H9 (cell line): ENCODE results near the gene PRKCZ. TPM values are rescaled to one million over a fixed set of nuclear protein-coding genes. Genes with fewer than 3 reads are reported as not detected.

Experiments used
- DNase-seq: peaks from one replicate; pipeline ENCODE4 v3.0.0-alpha.2; 2017
- H2AFZ ChIP-seq: one replicate; pipeline ENCODE4 v1.6.1; 2013; ENCODE audit warnings: mild to moderate bottlenecking, low read length, control low read depth, moderate library complexity
- H2AK5ac ChIP-seq: 2 replicates; pipeline ENCODE4 v1.6.1; 2013; ENCODE audit warnings: low read length, control low read depth, mixed read lengths; ENCODE audit not compliant: insufficient read length
- H2BK120ac ChIP-seq: one replicate; pipeline ENCODE4 v1.6.1; 2013; ENCODE audit warnings: low read depth, mild to moderate bottlenecking, low read length, control low read depth, inconsistent platforms; ENCODE audit not compliant: poor library complexity, severe bottlenecking
- H2BK12ac ChIP-seq: 2 replicates; pipeline ENCODE4 v1.6.1; 2013; ENCODE audit warnings: low read length, control low read depth, mixed read lengths, low read depth; ENCODE audit not compliant: insufficient read length
- H2BK15ac ChIP-seq: 2 replicates; pipeline ENCODE4 v1.6.1; 2013; ENCODE audit warnings: low read depth, low read length, control low read depth
- H2BK20ac ChIP-seq: one replicate; pipeline ENCODE4 v1.6.1; 2013; ENCODE audit warnings: low read depth, mild to moderate bottlenecking, low read length, control low read depth, inconsistent platforms; ENCODE audit not compliant: poor library complexity, severe bottlenecking
- H2BK5ac ChIP-seq: 2 replicates; pipeline ENCODE4 v1.6.1; 2013; ENCODE audit warnings: low read length, control low read depth, mixed read lengths; ENCODE audit not compliant: insufficient read length
- H3K14ac ChIP-seq: 2 replicates; pipeline ENCODE4 v1.6.1; 2013; ENCODE audit warnings: low read length, control low read depth; ENCODE audit not compliant: insufficient read depth
- H3K18ac ChIP-seq: 2 replicates; pipeline ENCODE4 v1.6.1; 2013; ENCODE audit warnings: low read depth, mild to moderate bottlenecking, mixed read lengths, low read length, control low read depth; ENCODE audit not compliant: insufficient read length
- H3K23ac ChIP-seq: 2 replicates; pipeline ENCODE4 v1.6.1; 2013; ENCODE audit warnings: low read length, control low read depth, mixed read lengths, low read depth; ENCODE audit not compliant: insufficient read length
- H3K23me2 ChIP-seq: 2 replicates; pipeline ENCODE4 v1.6.1; 2013; ENCODE audit warnings: low read depth, mild to moderate bottlenecking, mixed read lengths, low read length, control low read depth; ENCODE audit not compliant: insufficient read length, poor library complexity, severe bottlenecking
- H3K27ac ChIP-seq: 2 replicates; pipeline ENCODE4 v1.5.1; 2013; ENCODE audit warnings: low read length, control low read depth, mixed read lengths, low read depth; ENCODE audit not compliant: insufficient read length
- H3K27me3 ChIP-seq: 2 replicates; pipeline ENCODE4 v1.6.1; 2013; ENCODE audit warnings: low read length, control low read depth, inconsistent platforms; ENCODE audit not compliant: insufficient read depth
- H3K4ac ChIP-seq: 2 replicates; pipeline ENCODE4 v1.6.1; 2013; ENCODE audit warnings: low read depth, mild to moderate bottlenecking, control low read depth, inconsistent platforms, low read length, moderate library complexity
- H3K4me1 ChIP-seq: 2 replicates; pipeline ENCODE4 v1.6.1; 2013; ENCODE audit warnings: low read length, control low read depth, inconsistent platforms; ENCODE audit not compliant: insufficient read depth
- H3K4me2 ChIP-seq: 2 replicates; pipeline ENCODE4 v1.6.1; 2013; ENCODE audit warnings: low read length, control low read depth, mixed read lengths; ENCODE audit not compliant: insufficient read length, insufficient read depth
- H3K56ac ChIP-seq: 2 replicates; pipeline ENCODE4 v1.6.1; 2013; ENCODE audit warnings: low read depth, mild to moderate bottlenecking, mixed read lengths, low read length, control low read depth; ENCODE audit not compliant: insufficient read length
- H3K79me1 ChIP-seq: 2 replicates; pipeline ENCODE4 v1.6.1; 2013; ENCODE audit warnings: low read depth, mild to moderate bottlenecking, moderate library complexity, low read length, control low read depth, inconsistent platforms; ENCODE audit not compliant: insufficient read depth, poor library complexity, severe bottlenecking
- H3K79me2 ChIP-seq: 2 replicates; pipeline ENCODE4 v1.6.1; 2013; ENCODE audit warnings: low read length, control low read depth, inconsistent platforms; ENCODE audit not compliant: insufficient read depth
- H3K9ac ChIP-seq: 2 replicates; pipeline ENCODE4 v1.6.1; 2013; ENCODE audit warnings: low read length, control low read depth, mixed read lengths; ENCODE audit not compliant: insufficient read length; ENCODE audit errors: extremely low read depth
- H3K9me3 ChIP-seq: one replicate; pipeline ENCODE4 v1.6.1; 2013; ENCODE audit warnings: low read depth, low read length, inconsistent platforms; ENCODE audit not compliant: control insufficient read depth
- H3T11ph ChIP-seq: one replicate; pipeline ENCODE4 v1.6.1; 2013; ENCODE audit warnings: mild to moderate bottlenecking, low read length, control low read depth, inconsistent platforms
- H4K20me1 ChIP-seq: one replicate; pipeline ENCODE4 v1.6.1; 2013; ENCODE audit not compliant: control insufficient read depth, insufficient read length, insufficient read depth
- H4K5ac ChIP-seq: 2 replicates; pipeline ENCODE4 v1.6.1; 2013; ENCODE audit warnings: low read depth, mild to moderate bottlenecking, mixed read lengths, low read length, control low read depth; ENCODE audit not compliant: insufficient read length
- H4K8ac ChIP-seq: replicated peaks from 2 replicates; pipeline ENCODE4 v1.6.1; 2013; ENCODE audit warnings: low read length, control low read depth, mixed read lengths, low read depth; ENCODE audit not compliant: insufficient read length
- H4K91ac ChIP-seq: 2 replicates; pipeline ENCODE4 v1.6.1; 2013; ENCODE audit warnings: low read depth, mild to moderate bottlenecking, moderate library complexity, mixed read lengths, low read length, control low read depth; ENCODE audit not compliant: insufficient read length
- H3K27ac Mint-ChIP-seq, 3 experiments: 2 replicates in 2 of 3; 3 replicates in 1 of 3; pipeline ENCODE4 v1.8.0; 2020 to 2021; ENCODE audit warnings: mixed read lengths in 3 of 3, mild to moderate bottlenecking in 1 of 3, moderate library complexity in 1 of 3
- H3K27me3 Mint-ChIP-seq: 2 replicates; pipeline ENCODE4 v1.8.0; 2021; ENCODE audit warnings: low read depth, mild to moderate bottlenecking, moderate library complexity, mixed read lengths
- H3K36me3 Mint-ChIP-seq, 3 experiments: 2 replicates in 2 of 3; 3 replicates in 1 of 3; pipeline ENCODE4 v1.8.0; 2020 to 2021; ENCODE audit warnings: low read depth in 3 of 3, mixed read lengths in 3 of 3; ENCODE audit not compliant: insufficient read depth in 1 of 3
- H3K4me1 Mint-ChIP-seq, 2 experiments: 2 replicates each; pipeline ENCODE4 v1.8.0; 2020; ENCODE audit warnings: mixed read lengths in 2 of 2
- H3K4me3 Mint-ChIP-seq, 2 experiments: 2 replicates in 1 of 2; 3 replicates in 1 of 2; pipeline ENCODE4 v1.8.0; 2020 to 2021; ENCODE audit warnings: mild to moderate bottlenecking in 2 of 2, mixed read lengths in 2 of 2, moderate library complexity in 1 of 2
- H3K9me3 Mint-ChIP-seq, 2 experiments: 2 replicates in 1 of 2; 3 replicates in 1 of 2; pipeline ENCODE4 v1.8.0; 2020; ENCODE audit warnings: mild to moderate bottlenecking in 2 of 2, mixed read lengths in 2 of 2, moderate library complexity in 1 of 2
- WGBS: extraction: QIAGEN DNeasy Blood & Tissue Kit; methylation state at CpG from one replicate; pipeline ENCODE4 v1.1.7; 2013; ENCODE audit warnings: missing lambda C conversion rate, low lambda C conversion rate, mixed read lengths; ENCODE audit not compliant: insufficient read length; ENCODE audit errors: extremely low coverage; 5-methylcytosine and 5-hydroxymethylcytosine counted together
- total RNA-seq: library from RNA; stranded (reverse); gene quantifications from 2 replicates; pipeline ENCODE4 v1.2.1, GENCODE V29; 2021
- TF ChIP-seq, protein P1 (sequence below): fragments of 200-600 bp; sonication (generic); conservative IDR thresholded peaks from 3 replicates; pipeline ENCODE4 v1.8.0; 2021; ENCODE audit warnings: antibody characterized with exemption, mild to moderate bottlenecking

The PRKCZ gene
- total RNA-seq, 1 experiment from 2014 or later = 48.4 TPM

GRCh38 chr1:2020310-2020655, 29.9 kb upstream of the PRKCZ start:
- no peak for DNase-seq
- H3K4me2 ChIP-seq = no peak overlapping the region
- TF ChIP-seq, protein P1, sequence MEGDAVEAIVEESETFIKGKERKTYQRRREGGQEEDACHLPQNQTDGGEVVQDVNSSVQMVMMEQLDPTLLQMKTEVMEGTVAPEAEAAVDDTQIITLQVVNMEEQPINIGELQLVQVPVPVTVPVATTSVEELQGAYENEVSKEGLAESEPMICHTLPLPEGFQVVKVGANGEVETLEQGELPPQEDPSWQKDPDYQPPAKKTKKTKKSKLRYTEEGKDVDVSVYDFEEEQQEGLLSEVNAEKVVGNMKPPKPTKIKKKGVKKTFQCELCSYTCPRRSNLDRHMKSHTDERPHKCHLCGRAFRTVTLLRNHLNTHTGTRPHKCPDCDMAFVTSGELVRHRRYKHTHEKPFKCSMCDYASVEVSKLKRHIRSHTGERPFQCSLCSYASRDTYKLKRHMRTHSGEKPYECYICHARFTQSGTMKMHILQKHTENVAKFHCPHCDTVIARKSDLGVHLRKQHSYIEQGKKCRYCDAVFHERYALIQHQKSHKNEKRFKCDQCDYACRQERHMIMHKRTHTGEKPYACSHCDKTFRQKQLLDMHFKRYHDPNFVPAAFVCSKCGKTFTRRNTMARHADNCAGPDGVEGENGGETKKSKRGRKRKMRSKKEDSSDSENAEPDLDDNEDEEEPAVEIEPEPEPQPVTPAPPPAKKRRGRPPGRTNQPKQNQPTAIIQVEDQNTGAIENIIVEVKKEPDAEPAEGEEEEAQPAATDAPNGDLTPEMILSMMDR = no peak

More at GRCh38 chr1:2020310-2020655, 29.9 kb upstream of the PRKCZ start:
- H3K79me2 ChIP-seq = no peaks in the 10 kb centered on the region
- no peak overlapping the region for H4K91ac ChIP-seq
- H3K9me3 ChIP-seq = no peaks in the 10 kb centered on the region
- no peak overlapping the region for H3K23ac ChIP-seq
- no peak overlapping the region for H2BK120ac ChIP-seq
- no peak overlapping the region for H3K14ac ChIP-seq
- H3T11ph ChIP-seq = no peak overlapping the region
- no peaks in the 10 kb centered on the region for H4K20me1 ChIP-seq
- H3K4me1 Mint-ChIP-seq = peaks cover 3 to 9% of the 10 kb centered on the region in 2 experiments
- H3K9me3 Mint-ChIP-seq = peaks cover 0 to 2% of the 10 kb centered on the region in 2 experiments; a peak in 1 of 5 replicates
- H4K5ac ChIP-seq = no peak overlapping the region
- no peak overlapping the region for H3K18ac ChIP-seq
- no peak overlapping the region for H2AK5ac ChIP-seq
- H3K27me3 ChIP-seq = peaks cover 5% of the 10 kb centered on the region; the same call in 1 of the 2 replicates
- WGBS = no CpG with 5 or more reads among the region's 11 CpGs
- no peak overlapping the region for H2BK20ac ChIP-seq
- H3K79me1 ChIP-seq = no peaks in the 10 kb centered on the region
- H2AFZ ChIP-seq = no peak overlapping the region
- H3K56ac ChIP-seq = no peak overlapping the region
- H3K36me3 Mint-ChIP-seq = no peaks in the 10 kb centered on the region
- H3K4ac ChIP-seq = no peak overlapping the region
- peaks cover 58% of the 10 kb centered on the region for H3K27me3 Mint-ChIP-seq
- H3K23me2 ChIP-seq = no peaks in the 10 kb centered on the region
- H2BK12ac ChIP-seq = no peak overlapping the region
- no peak overlapping the region for H4K8ac ChIP-seq
- H3K4me1 ChIP-seq = no peaks in the 10 kb centered on the region
- H3K4me3 Mint-ChIP-seq = peak overlapping the region; percentile 10 to 63; a peak in 3 of 5 replicates
- no peak overlapping the region for H3K27ac Mint-ChIP-seq
- no peak overlapping the region for H3K9ac ChIP-seq
- no peak overlapping the region for H3K27ac ChIP-seq
- no peak overlapping the region for H2BK15ac ChIP-seq
- no peak overlapping the region for H2BK5ac ChIP-seq
